PC-9 (cell line): ENCODE data around the gene TSPAN18. TPM values are rescaled to one million over a fixed set of nuclear protein-coding genes. Genes with fewer than 3 reads are reported as not detected.

Experiments
- BruUV-seq: library from RNA; stranded (reverse); fragments of 400-500 nt; replicated peaks from 2 replicates; lab custom pipeline; 2021; lab: Mats Ljungman, UMichigan
- CTCF ChIA-PET: fragments of 300-600 bp; sonication (Branson Sonifier 250); formaldehyde crosslinking; loops from one replicate; lab custom pipeline; 2022; ENCODE audit warnings: antibody characterized with exemption; lab: Charles Lee
- POLR2A ChIA-PET: fragments of 300-600 bp; sonication (Branson Sonifier 250); formaldehyde crosslinking; loops from one replicate; lab custom pipeline; 2022; ENCODE audit warnings: antibody characterized with exemption; ENCODE audit not compliant: unreplicated experiment; lab: Charles Lee
- DNase-seq, 2 experiments: peaks; one replicate each; pipeline versions ENCODE4 v3.0.0 to v3.0.0-alpha.2; 2015 to 2022; ENCODE audit warnings: mixed read lengths in 1 of 2
- H2AFZ ChIP-seq: fragments of 200-600 bp; sonication (generic); 2 replicates; pipeline ENCODE4 v1.8.1; 2017; ENCODE audit warnings: antibody characterized with exemption
- H3F3A ChIP-seq: fragments of 200-600 bp; sonication (generic); 2 replicates; pipeline ENCODE4 v1.8.1; 2017; ENCODE audit warnings: antibody characterized with exemption, mild to moderate bottlenecking, low read depth; ENCODE audit not compliant: insufficient read depth
- H3K27ac ChIP-seq: fragments of 200-600 bp; sonication (generic); 2 replicates; pipeline ENCODE4 v1.6.1; 2016; ENCODE audit warnings: mixed run types
- H3K27me3 ChIP-seq: fragments of 200-600 bp; sonication (generic); 2 replicates; pipeline ENCODE4 v1.6.1; 2016; ENCODE audit warnings: low read depth, mixed run types; ENCODE audit not compliant: insufficient read depth
- H3K36me3 ChIP-seq: fragments of 200-600 bp; sonication (generic); 2 replicates; pipeline ENCODE4 v1.6.1; 2016; ENCODE audit warnings: low read depth, mixed run types
- H3K4me1 ChIP-seq: fragments of 200-600 bp; sonication (generic); replicated peaks from 2 replicates; pipeline ENCODE4 v1.6.1; 2016; ENCODE audit warnings: mixed run types; ENCODE audit not compliant: insufficient read depth
- H3K4me2 ChIP-seq: fragments of 200-600 bp; sonication (generic); 2 replicates; pipeline ENCODE4 v1.6.1; 2017; ENCODE audit warnings: mixed run types
- H3K4me3 ChIP-seq: fragments of 200-600 bp; sonication (generic); 2 replicates; pipeline ENCODE4 v1.6.1; 2016; ENCODE audit warnings: mixed run types
- H3K79me2 ChIP-seq: fragments of 200-600 bp; sonication (generic); 2 replicates; pipeline ENCODE4 v1.6.1; 2017; ENCODE audit warnings: low read depth, mixed run types
- H3K9me2 ChIP-seq: fragments of 200-600 bp; sonication (generic); 2 replicates; pipeline ENCODE4 v1.8.1; 2017; ENCODE audit warnings: mild to moderate bottlenecking; ENCODE audit not compliant: insufficient read depth
- H3K9me3 ChIP-seq: fragments of 200-600 bp; sonication (generic); 2 replicates; pipeline ENCODE4 v1.8.1; 2016; ENCODE audit warnings: low read depth; ENCODE audit not compliant: insufficient read depth
- H4K20me1 ChIP-seq: fragments of 200-600 bp; sonication (generic); 2 replicates; pipeline ENCODE4 v1.8.1; 2017; ENCODE audit not compliant: insufficient read depth
- EZH2 ChIP-seq: fragments of 200-600 bp; sonication (generic); IDR thresholded peaks from 2 replicates; pipeline ENCODE4 v1.8.0; 2017; ENCODE audit warnings: antibody characterized with exemption, low read depth
- intact Hi-C: fragments of 100-400 bp; cut with micrococcal nuclease; formaldehyde crosslinking; loops from one replicate; pipeline ENCODE4 v1.10.0; 2022; ENCODE audit not compliant: unreplicated experiment
- total RNA-seq: library from RNA; stranded (reverse); gene quantifications from 2 replicates; pipeline ENCODE4 v1.2.3, GENCODE V29; 2021
- TF ChIP-seq, protein P1 (sequence below): fragments of 200-600 bp; sonication (generic); conservative IDR thresholded peaks from 2 replicates; pipeline ENCODE4 v1.6.1; 2017; ENCODE audit warnings: mixed run types, antibody characterized with exemption, mild to moderate bottlenecking, moderate library complexity

Gene TSPAN18
- total RNA-seq, 1 experiment from 2014 or later: not detected

DNA sequence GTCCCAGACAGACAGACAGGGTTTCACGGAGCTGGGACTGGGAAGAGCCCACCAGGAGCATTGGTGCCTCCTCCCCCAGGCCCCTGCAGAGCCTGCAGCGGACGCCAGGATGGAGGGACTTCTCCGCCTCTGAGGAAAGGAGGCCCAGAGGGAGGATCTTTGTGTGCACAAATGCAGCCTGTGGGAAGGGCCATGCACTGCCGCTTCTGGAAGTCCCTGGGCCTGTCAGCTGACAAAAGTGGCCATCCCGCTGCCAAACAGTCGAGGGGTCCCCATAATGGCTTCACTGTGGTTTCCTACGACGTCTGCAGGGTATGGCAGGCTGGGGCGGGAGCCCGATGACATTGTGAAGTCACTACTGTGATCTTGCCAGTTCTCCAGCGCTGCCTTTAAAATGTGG lies 150.1 kb downstream of the TSPAN18 start:
- H3K9me2 ChIP-seq: no peaks in the 10 kb centered on the region
- no peak overlapping the region for H3K27ac ChIP-seq
- no TSS peak for BruUV-seq
- ChIA-PET POLR2A (no interaction called here), CTCF (no interaction called here)
- H4K20me1 ChIP-seq: no peaks in the 10 kb centered on the region
- H3K9me3 ChIP-seq: no peaks in the 10 kb centered on the region
- no peaks in the 10 kb centered on the region for H3K79me2 ChIP-seq
- no peaks in the 10 kb centered on the region for H3F3A ChIP-seq
- peaks cover 73% of the 10 kb centered on the region for H3K27me3 ChIP-seq
- H3K4me3 ChIP-seq: no peak overlapping the region
- no peaks in the 10 kb centered on the region for H3K36me3 ChIP-seq
- no peaks in the 10 kb centered on the region for H3K4me1 ChIP-seq
- no peak for DNase-seq
- TF ChIP-seq, protein P1, sequence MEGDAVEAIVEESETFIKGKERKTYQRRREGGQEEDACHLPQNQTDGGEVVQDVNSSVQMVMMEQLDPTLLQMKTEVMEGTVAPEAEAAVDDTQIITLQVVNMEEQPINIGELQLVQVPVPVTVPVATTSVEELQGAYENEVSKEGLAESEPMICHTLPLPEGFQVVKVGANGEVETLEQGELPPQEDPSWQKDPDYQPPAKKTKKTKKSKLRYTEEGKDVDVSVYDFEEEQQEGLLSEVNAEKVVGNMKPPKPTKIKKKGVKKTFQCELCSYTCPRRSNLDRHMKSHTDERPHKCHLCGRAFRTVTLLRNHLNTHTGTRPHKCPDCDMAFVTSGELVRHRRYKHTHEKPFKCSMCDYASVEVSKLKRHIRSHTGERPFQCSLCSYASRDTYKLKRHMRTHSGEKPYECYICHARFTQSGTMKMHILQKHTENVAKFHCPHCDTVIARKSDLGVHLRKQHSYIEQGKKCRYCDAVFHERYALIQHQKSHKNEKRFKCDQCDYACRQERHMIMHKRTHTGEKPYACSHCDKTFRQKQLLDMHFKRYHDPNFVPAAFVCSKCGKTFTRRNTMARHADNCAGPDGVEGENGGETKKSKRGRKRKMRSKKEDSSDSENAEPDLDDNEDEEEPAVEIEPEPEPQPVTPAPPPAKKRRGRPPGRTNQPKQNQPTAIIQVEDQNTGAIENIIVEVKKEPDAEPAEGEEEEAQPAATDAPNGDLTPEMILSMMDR: no peak
- no peak for TF ChIP-seq EZH2
- intact Hi-C loops: no loop called here
- no peak overlapping the region for H3K4me2 ChIP-seq
- H2AFZ ChIP-seq: no peak overlapping the region

DNA sequence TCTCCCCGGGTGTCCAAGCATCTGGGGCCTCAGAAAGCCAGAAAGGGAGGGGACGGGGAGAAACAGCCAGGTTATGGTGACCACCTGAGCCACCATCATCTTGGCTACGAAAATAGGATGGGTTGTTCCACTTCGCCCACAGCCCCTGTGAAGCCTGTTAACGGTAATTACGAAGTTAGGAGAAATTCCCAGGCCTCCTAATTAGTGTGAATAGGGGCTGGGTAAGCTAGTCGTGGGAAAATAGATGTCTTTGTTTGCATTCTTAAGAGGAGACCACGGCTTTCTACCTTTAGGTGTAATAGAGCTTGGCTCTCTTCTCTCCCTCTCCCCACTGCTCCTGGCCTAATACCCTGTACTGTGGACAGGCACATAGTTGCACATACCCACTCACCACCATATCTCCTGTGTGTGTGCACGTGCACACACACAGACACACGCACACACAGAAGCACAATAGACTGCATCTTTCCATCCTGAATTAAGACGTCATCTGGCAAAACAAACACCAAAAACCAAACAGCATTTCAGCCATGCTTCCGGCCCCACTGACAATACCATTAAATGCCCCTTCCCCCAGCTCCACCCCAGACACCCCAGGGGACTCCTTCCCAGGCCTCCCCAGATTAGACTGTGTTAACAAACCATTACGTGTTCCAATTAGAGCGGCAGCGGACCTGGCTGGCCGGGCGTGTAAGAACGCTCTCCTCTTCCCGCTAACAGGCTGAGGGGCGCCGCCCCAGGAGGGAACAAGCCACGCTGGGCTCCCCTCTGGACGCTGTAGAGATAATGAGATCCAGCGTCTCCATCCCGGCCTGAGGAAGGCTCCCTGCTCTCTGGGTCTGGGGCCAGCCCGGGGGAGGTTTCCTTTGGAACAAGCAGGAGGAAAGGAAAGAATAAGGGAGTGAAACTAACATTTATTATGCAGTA lies 151.1 kb downstream of the TSPAN18 start:
- no peaks in the 10 kb centered on the region for H3K36me3 ChIP-seq
- no peak overlapping the region for H2AFZ ChIP-seq
- H3K27ac ChIP-seq: no peak overlapping the region
- no peak overlapping the region for H3K4me2 ChIP-seq
- no peaks in the 10 kb centered on the region for H3K4me1 ChIP-seq
- no peaks in the 10 kb centered on the region for H3K9me2 ChIP-seq
- no peak for DNase-seq
- no peaks in the 10 kb centered on the region for H3F3A ChIP-seq
- H3K27me3 ChIP-seq: peaks cover 83% of the 10 kb centered on the region
- H3K9me3 ChIP-seq: no peaks in the 10 kb centered on the region
- intact Hi-C loops: no loop called here
- H3K4me3 ChIP-seq: no peak overlapping the region
- no TSS peak for BruUV-seq
- no peak for TF ChIP-seq EZH2
- TF ChIP-seq, protein P1: no peak
- H3K79me2 ChIP-seq: no peaks in the 10 kb centered on the region
- no peaks in the 10 kb centered on the region for H4K20me1 ChIP-seq
- ChIA-PET CTCF (no interaction called here), POLR2A (no interaction called here)

DNA sequence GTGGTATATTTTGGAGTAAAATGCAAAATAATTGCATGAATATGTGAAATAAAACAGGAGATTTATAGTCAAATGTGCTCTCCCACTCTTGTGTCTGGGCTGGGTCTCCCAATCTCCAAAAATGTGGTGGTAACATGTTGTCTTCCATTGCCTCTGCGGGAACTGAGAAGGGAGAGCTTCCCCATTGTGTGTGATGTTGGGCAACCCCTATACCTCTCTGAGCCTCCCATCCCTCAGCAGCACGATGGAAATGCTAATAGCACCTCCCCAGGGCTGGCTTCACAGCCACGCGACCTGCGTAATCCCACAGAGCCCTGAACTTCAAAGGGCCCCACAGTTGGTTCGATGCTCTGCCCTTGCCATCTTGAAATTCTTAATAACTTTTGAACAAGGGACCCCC lies 151.9 kb downstream of the TSPAN18 start:
- ChIA-PET POLR2A (no interaction called here), CTCF (no interaction called here)
- Histone ChIP-seq H3K4me2 (no peak overlapping the region), H3K79me2 (no peaks in the 10 kb centered on the region), H2AFZ (no peak overlapping the region), H4K20me1 (no peaks in the 10 kb centered on the region), H3K9me2 (no peaks in the 10 kb centered on the region), H3K9me3 (no peaks in the 10 kb centered on the region), H3F3A (no peaks in the 10 kb centered on the region), H3K4me3 (no peak overlapping the region), H3K4me1 (no peaks in the 10 kb centered on the region), H3K27ac (no peak overlapping the region), H3K27me3 (peaks cover 90% of the 10 kb centered on the region), H3K36me3 (no peaks in the 10 kb centered on the region)
- TF ChIP-seq, protein P1: no peak
- no peak for DNase-seq
- BruUV-seq: no TSS peak
- intact Hi-C loops: no loop called here
